DOHH2 (cell line): Measurements from ENCODE around the gene ARMS2.

Source experiments
- H3F3A ChIP-seq: fragments of 200-600 bp; sonication (generic), shearing (Covaris generic); 2 replicates; pipeline ENCODE4 v1.6.0; 2016; ENCODE audit warnings: antibody characterized with exemption, mild to moderate bottlenecking; ENCODE audit not compliant: control insufficient read depth, insufficient read depth
- H3K27ac ChIP-seq: fragments of 200-600 bp; sonication (generic); 2 replicates; pipeline ENCODE4 v1.5.1; 2014; ENCODE audit warnings: low read depth, mild to moderate bottlenecking, low read length, moderate library complexity
- H3K27me3 ChIP-seq: fragments of 200-600 bp; sonication (generic); 2 replicates; pipeline ENCODE4 v1.6.1; 2014; ENCODE audit warnings: mild to moderate bottlenecking, low read length, mixed read lengths; ENCODE audit not compliant: control insufficient read depth
- H3K36me3 ChIP-seq: fragments of 200-600 bp; sonication (generic); 2 replicates; pipeline ENCODE4 v1.6.1; 2014; ENCODE audit warnings: mild to moderate bottlenecking, low read length, moderate library complexity, mixed read lengths; ENCODE audit not compliant: control insufficient read depth
- H3K4me1 ChIP-seq: fragments of 200-600 bp; sonication (generic); 2 replicates; pipeline ENCODE4 v1.6.1; 2014; ENCODE audit warnings: mild to moderate bottlenecking, low read length, mixed read lengths; ENCODE audit not compliant: control insufficient read depth
- H3K4me2 ChIP-seq: fragments of 200-600 bp; sonication (generic); 2 replicates; pipeline ENCODE4 v1.6.0; 2014; ENCODE audit warnings: mild to moderate bottlenecking, low read length, moderate library complexity
- H3K4me3 ChIP-seq: fragments of 200-600 bp; sonication (generic); 2 replicates; pipeline ENCODE4 v1.5.1; 2014; ENCODE audit warnings: mild to moderate bottlenecking, low read length, mixed read lengths
- H3K79me2 ChIP-seq: fragments of 200-600 bp; sonication (generic); 2 replicates; pipeline ENCODE4 v1.6.1; 2014; ENCODE audit warnings: mild to moderate bottlenecking, low read length, mixed read lengths; ENCODE audit not compliant: control insufficient read depth
- H3K9me2 ChIP-seq: fragments of 200-600 bp; sonication (generic); replicated peaks from 2 replicates; pipeline ENCODE4 v1.6.1; 2014; ENCODE audit warnings: mild to moderate bottlenecking, low read length, mixed read lengths; ENCODE audit not compliant: control insufficient read depth
- H3K9me3 ChIP-seq: fragments of 200-600 bp; sonication (generic); 2 replicates; pipeline ENCODE4 v1.6.1; 2014; ENCODE audit warnings: antibody characterized with exemption, low read length, mixed read lengths; ENCODE audit not compliant: control insufficient read depth, insufficient read depth
- H4K20me1 ChIP-seq: fragments of 200-600 bp; sonication (generic); 2 replicates; pipeline ENCODE4 v1.6.0; 2014; ENCODE audit warnings: low read depth, mild to moderate bottlenecking, antibody characterized with exemption, low read length, moderate library complexity; ENCODE audit not compliant: control insufficient read depth, insufficient read depth
- EZH2phosphoT487 ChIP-seq: fragments of 200-600 bp; sonication (generic); IDR thresholded peaks from 2 replicates; pipeline ENCODE4 v1.6.1; 2017; ENCODE audit warnings: borderline replicate concordance, mild to moderate bottlenecking, antibody characterized with exemption, low read length, moderate library complexity, mixed read lengths
- TF ChIP-seq, protein P1 (sequence below): fragments of 200-600 bp; sonication (generic); IDR thresholded peaks from one replicate; pipeline ENCODE4 v1.5.1; 2014; ENCODE audit warnings: antibody characterized with exemption, mild to moderate bottlenecking, low read depth, low read length; ENCODE audit not compliant: poor library complexity, severe bottlenecking

The ARMS2 gene

DNA sequence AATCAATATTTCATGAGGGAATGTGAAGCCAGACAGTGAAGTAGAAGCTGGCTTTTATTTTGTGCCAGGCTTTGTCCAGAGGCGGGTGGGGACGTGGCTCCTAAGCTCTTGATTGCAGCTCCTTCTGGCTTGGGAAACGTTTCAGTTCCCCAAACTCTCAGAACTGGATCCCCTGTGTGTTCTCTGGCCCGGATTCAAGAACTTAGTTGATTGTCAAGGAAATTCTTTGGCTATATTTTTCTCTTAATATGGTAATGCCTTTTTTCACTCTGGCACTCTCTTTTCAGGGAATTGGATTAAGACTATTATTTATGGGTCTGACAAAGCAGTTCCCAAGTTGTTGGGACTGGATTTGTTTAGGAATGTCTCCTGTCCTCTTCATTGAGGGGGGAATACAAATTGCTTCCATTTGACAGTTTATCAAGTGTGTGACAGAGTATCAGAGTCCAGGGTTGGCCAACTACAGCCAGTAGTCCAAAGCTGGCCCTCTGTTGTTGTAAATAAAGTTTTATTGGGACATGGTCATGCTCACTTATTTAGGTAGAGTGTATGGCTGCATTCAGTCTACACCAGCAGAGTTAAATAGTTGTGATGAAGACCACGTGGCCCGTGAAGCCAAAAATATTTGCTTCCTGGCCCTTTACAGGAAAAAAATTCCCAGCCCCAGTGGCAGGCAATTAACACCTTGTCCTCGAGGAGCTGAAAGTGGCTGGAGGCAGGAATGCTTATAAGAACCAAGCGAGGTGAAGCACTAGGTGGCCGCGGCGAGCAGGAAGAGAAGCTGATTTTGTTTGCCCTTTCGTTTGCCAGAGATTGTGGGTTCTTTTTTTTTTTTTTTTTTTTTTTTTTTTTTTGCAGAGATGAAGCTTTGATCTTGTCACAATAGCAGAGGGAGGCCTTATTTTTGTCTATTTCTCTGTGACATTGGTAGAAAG, 41.2 kb downstream of the ARMS2 start:
- Histone ChIP-seq H3K27ac (no peak overlapping the region), H3F3A (no peaks in the 10 kb centered on the region), H3K9me2 (no peaks in the 10 kb centered on the region), H3K27me3 (no peaks in the 10 kb centered on the region), H3K4me1 (no peaks in the 10 kb centered on the region), H3K4me2 (no peak overlapping the region), H3K36me3 (no peaks in the 10 kb centered on the region), H3K79me2 (no peaks in the 10 kb centered on the region), H4K20me1 (no peaks in the 10 kb centered on the region), H3K9me3 (no peaks in the 10 kb centered on the region), H3K4me3 (no peak overlapping the region)
- no peak for TF ChIP-seq EZH2phosphoT487
- TF ChIP-seq, protein P1, sequence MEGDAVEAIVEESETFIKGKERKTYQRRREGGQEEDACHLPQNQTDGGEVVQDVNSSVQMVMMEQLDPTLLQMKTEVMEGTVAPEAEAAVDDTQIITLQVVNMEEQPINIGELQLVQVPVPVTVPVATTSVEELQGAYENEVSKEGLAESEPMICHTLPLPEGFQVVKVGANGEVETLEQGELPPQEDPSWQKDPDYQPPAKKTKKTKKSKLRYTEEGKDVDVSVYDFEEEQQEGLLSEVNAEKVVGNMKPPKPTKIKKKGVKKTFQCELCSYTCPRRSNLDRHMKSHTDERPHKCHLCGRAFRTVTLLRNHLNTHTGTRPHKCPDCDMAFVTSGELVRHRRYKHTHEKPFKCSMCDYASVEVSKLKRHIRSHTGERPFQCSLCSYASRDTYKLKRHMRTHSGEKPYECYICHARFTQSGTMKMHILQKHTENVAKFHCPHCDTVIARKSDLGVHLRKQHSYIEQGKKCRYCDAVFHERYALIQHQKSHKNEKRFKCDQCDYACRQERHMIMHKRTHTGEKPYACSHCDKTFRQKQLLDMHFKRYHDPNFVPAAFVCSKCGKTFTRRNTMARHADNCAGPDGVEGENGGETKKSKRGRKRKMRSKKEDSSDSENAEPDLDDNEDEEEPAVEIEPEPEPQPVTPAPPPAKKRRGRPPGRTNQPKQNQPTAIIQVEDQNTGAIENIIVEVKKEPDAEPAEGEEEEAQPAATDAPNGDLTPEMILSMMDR = no peak

DNA sequence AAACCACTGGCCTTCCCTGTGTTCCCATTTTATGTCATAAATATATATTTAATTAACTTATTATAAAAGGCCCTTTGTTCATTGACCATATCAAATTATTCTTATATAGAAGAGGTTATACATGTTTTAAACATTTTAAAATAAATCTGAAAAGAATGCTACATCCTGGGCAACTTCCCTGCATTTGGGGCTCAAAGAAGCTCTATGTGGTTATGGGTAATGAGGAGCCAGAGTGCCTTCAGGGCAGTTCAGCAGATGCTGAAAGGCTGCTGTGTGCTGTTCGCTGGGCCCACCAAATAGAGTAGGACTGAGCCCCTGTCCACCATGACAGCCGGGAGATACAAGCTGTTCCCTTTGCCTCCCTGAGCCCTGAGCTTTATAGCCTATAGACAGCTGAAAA, 42.8 kb downstream of the ARMS2 start:
- H3K27me3 ChIP-seq = no peaks in the 10 kb centered on the region
- no peaks in the 10 kb centered on the region for H4K20me1 ChIP-seq
- H3K9me3 ChIP-seq = no peaks in the 10 kb centered on the region
- H3K9me2 ChIP-seq = no peaks in the 10 kb centered on the region
- no peaks in the 10 kb centered on the region for H3F3A ChIP-seq
- H3K4me3 ChIP-seq = no peak overlapping the region
- no peaks in the 10 kb centered on the region for H3K4me1 ChIP-seq
- TF ChIP-seq, protein P1 = no peak
- no peak for TF ChIP-seq EZH2phosphoT487
- no peaks in the 10 kb centered on the region for H3K79me2 ChIP-seq
- H3K36me3 ChIP-seq = no peaks in the 10 kb centered on the region
- H3K27ac ChIP-seq = no peak overlapping the region
- H3K4me2 ChIP-seq = no peak overlapping the region

DNA sequence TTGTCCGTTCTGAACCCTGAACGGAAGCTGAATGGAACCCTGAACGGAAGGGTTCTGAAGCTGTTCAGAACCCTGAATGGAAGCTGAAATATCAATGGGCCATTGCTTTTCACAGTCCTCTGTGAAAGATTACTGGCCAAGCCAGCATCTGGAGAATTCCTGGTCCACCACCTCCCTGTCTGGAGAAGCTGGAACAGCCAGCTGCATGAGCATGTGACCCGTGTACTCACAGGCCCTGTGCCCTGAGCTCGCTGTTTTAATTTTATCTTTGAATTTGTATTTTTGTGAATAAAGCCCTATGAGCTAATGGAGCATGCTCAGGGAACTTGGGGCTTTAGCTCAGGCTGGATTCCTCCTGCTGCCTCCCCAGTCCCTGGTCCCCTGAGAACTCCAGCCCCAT, 44.1 kb downstream of the ARMS2 start:
- TF ChIP-seq EZH2phosphoT487 = no peak
- TF ChIP-seq, protein P1 = no peak
- Histone ChIP-seq H3K4me2 (no peak overlapping the region), H4K20me1 (no peaks in the 10 kb centered on the region), H3K27ac (no peak overlapping the region), H3K27me3 (no peaks in the 10 kb centered on the region), H3F3A (no peaks in the 10 kb centered on the region), H3K36me3 (no peaks in the 10 kb centered on the region), H3K79me2 (no peaks in the 10 kb centered on the region), H3K4me3 (no peak overlapping the region), H3K4me1 (no peaks in the 10 kb centered on the region), H3K9me3 (no peaks in the 10 kb centered on the region), H3K9me2 (no peaks in the 10 kb centered on the region)
